ENCODE data around the gene PPP3R2. TPM values are rescaled to one million over a fixed set of nuclear protein-coding genes. Genes with fewer than 3 reads are reported as not detected.
"Not testable (repeated sequence)": the region's sequence is repeated elsewhere in the genome, so short reads cannot be mapped to it uniquely, and the experiment has no call there.

The PPP3R2 gene
- total RNA-seq, 1 experiment from 2014 or later: not detected

GRCh38 chr9:101590074-101590473, 4.7 kb downstream of the PPP3R2 start:
- peak; percentile 85 for DNase-seq (ENCODE audit: low read depth)

- DNase-seq (ENCODE audit: low read depth): no peak
These were observed 7.3 kb downstream of the PPP3R2 start for GRCh38 chr9:101587332-101588043.

GRCh38 chr9:101586651-101587050, 8.1 kb downstream of the PPP3R2 start:
- peak; percentile 60 for DNase-seq (ENCODE audit: low read depth)

DNA sequence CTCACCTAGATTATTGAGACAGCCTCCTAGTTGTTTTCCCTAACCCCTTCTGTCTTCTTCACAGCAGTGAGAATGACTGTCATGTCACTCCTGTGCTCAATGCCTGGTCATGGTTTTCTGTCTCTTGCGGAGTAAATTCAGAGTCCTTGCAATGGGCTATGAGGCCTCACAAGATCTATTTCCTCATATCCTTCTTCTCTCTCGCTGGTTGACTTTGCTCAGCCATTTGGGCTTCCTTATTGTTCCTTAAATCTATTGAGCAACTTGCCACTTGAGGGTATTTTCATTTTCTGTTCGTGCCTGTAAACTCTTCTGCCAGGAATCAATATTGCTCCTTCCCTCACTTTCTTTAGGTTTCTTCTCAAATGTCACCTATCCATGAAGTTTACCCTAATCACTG, 9.0 kb downstream of the PPP3R2 start:
- DNase-seq (ENCODE audit: low read depth): no peak

DNA sequence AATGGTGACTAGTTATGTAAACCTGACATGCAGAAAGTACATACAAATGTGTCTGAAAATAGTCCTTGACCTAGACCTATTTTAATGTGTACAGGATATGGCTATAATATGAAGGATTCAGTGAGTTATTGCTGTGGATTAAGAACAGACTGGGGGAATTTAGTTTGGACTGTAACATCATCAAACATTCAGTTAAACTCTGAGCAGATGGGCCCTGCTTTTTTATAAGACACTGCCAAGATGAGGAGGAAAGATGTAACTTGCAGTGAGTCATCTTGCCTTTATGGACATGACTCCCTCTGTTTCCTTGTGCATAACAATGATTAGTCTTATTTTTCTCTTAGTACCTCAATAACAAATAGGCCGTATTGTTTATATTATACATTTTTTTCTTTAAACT, 12.2 kb downstream of the PPP3R2 start:
- DNase-seq (ENCODE audit: low read depth): peak; percentile 73

- no peak for DNase-seq (ENCODE audit: low read depth)
These were observed 14.8 kb downstream of the PPP3R2 start for GRCh38 chr9:101579711-101580545.

- peak; percentile 81 for DNase-seq (ENCODE audit: low read depth)
These were observed 16.4 kb downstream of the PPP3R2 start for GRCh38 chr9:101578378-101578777.

- no peak for DNase-seq (ENCODE audit: low read depth)
These were observed 19.9 kb downstream of the PPP3R2 start for GRCh38 chr9:101574731-101575333.

GRCh38 chr9:101572316-101572715, 22.5 kb downstream of the PPP3R2 start:
- DNase-seq (ENCODE audit: low read depth): no peak

DNA sequence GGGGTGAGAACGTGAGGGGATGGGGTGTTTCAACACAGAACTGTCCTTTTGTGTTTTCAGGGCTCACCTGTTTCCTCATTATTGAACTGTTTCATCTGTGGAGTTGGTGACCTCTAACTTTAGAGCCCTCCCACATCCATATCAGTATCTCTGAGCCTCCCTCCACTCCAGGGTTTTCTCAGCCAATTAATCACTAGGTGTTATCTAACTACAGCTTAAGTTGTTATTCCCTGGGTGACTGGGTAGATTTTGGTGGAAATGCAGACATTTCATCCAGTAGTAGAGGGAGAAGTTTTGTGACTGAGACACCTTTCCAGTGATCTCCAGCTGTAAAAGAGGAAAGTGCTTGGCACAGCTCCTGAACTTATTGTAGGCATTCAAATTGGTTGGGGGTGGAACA, 23.7 kb downstream of the PPP3R2 start:
- DNase-seq (ENCODE audit: low read depth): no peak

DNA sequence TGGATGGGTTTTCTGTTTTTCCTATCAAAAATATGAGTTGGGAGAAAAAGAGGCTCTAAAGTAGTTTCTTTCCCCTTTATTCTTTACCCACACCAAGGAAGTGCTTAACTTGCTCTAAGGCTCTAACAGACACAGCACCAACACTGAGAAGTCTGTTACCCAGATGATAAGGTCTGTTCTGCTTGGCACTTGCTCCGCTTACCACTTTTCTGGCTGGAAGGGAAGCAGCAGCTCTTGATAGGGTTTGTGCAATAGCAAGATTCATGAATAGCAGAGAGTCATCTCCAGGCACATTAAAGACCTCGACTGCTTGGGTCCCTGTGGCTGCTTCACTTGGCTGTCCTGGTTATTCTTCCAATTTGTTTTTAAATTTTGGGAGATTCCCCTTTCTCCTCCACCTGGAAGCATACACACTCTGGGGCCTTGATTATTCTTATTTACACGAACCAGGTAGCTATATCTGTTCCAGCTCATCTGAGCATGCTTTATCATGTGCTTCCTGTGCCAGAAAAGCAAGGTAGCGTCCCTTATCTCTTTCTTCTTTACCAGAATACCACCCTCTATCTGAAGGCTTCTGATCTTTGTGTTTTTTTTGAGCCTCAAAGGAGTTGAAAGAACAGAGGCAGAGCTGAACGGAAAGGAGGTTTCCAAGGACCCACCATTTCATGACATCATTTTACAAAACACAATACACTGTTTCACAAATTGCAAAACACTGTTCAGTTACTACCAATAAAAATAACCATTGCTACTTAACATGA, 24.8 kb downstream of the PPP3R2 start:
- no peak for DNase-seq (ENCODE audit: low read depth)

DNA sequence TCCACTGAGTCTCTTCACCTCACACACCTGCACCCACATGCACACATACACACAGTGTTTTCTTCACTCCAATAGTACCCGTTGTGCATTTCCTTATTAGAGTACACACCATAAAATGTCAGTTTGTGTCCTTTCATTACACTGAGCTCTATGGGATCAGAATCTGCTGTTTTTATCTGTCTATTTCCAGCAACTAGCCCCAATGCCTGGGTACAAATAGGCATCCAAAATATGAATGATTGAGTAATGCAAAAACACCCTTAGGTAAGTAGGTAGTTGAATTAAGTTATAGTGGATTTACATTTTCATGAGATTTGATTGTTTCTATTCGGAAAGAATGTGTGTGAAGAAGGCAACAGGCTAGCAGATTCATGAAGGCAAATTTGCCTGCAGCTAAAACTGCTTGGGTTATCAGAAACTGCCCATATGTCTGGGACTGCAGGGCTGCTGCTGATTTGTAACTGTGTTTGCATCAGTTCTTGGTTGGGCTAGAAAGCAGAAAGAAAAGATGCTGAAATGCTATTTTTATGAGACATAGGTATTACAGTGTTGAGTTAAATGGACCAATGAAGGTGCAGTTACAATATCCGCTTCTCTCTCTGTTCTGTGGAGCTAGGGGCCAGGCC, 26.9 kb downstream of the PPP3R2 start:
- no peak for DNase-seq (ENCODE audit: low read depth)

DNA sequence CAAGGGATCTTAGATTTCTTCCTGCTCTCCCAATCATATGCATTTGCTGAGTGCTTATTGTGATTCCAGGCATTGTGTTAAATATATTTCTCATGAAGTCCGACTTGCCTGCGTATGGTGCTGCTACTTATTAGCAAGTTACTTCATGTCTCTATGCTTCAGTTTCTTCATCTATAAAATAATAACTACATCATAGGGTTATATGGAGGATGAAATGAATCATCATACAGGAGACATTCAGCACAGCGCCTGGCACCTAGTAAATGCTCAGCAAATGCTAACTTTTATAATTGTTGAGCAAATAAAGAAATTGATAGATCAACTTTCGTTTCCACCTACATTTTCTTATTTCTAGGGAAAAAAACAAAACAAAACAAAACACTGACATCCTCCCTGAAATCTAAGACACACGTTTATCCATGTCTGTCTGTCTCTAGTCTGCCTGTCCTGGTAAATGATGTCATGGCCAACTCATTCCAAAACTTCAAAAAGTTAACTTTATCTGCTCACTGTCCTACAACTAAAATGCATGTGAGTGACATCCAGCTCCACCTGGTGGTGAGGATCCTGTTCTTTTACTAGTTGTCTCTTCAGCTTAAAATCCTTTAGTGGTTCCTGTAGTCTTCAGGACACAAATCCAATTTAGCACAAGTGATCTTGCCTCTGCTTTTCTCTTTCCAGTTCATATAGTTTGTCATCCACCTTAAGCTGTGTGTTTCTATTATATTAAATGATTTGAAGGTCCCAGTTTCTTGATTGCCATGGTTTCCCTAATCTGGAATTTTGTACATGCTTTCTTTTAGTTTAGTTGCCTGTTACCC, 27.7 kb downstream of the PPP3R2 start:
- DNase-seq (ENCODE audit: low read depth): peak; percentile 49

DNA sequence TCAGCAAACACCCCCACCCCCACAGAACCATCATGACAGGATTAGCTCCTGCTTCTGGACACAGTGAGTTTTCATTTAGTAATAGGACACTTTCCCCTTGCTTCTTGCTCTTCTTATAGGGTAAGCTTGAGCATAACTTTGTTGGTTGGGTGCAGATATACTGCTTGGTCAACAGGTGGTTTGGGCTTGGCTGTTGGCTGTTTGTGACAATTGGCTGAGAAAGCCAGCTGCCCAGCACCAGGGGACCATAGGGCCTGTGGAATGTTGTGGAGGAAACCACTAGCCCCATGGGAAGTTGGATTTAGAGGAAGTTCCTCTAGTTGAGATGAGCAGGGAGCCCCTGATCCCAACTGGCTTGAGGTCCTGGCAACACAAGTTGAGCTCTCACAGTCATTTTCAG, 30.5 kb downstream of the PPP3R2 start:
- DNase-seq (ENCODE audit: low read depth): no peak

DNA sequence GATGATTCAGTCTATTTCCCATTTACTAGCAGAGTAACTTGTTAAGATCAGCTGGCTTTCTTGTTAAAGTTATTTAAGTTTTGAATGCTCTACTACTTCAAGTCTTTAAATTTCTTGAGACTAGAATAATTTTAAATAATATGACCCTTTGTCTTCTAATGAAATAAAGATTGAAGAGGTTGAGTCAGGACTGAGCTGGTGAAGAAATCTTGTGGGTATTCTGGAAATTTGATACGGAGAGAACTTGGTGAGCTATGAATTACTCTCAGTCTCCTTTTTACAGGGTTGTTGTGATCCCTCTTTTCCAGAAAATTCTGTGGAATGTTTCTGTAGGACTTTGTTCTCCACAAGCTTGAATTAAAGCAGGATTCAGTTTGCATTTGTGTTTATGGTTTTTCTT, 31.8 kb downstream of the PPP3R2 start:
- DNase-seq (ENCODE audit: low read depth): peak; percentile 4

GRCh38 chr9:101561740-101562139, 33.0 kb downstream of the PPP3R2 start:
- no peak for DNase-seq (ENCODE audit: low read depth)

DNA sequence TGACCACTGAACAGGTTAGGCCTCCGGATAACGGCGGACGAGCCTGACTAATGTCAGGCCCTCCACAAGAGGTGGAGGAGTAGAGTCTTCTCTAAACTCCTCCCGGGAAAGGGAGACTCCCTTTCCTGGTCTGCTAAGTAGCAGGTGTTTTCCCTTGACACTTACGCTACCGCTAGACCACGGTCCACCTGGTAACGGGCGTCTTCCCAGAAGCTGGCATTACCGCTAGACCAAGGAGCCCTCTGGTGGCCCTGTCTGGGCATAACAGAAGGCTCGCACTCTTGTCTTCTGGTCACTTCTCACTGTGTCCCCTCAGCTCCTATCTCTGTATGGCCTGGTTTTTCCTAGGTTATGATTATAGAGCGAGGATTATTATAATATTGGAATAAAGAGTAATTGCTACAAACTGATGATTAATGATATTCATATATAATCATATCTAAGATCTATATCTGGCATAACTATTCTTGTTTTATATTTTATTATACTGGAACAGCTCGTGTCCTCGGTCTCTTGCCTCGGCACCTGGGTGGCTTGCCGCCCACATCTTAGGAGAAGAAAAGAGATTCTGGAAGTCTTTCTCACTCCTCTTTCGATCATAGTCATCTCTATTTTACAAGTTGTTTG, 45.2 kb downstream of the PPP3R2 start:
- DNase-seq (ENCODE audit: low read depth): not testable (repeated sequence)

DNA sequence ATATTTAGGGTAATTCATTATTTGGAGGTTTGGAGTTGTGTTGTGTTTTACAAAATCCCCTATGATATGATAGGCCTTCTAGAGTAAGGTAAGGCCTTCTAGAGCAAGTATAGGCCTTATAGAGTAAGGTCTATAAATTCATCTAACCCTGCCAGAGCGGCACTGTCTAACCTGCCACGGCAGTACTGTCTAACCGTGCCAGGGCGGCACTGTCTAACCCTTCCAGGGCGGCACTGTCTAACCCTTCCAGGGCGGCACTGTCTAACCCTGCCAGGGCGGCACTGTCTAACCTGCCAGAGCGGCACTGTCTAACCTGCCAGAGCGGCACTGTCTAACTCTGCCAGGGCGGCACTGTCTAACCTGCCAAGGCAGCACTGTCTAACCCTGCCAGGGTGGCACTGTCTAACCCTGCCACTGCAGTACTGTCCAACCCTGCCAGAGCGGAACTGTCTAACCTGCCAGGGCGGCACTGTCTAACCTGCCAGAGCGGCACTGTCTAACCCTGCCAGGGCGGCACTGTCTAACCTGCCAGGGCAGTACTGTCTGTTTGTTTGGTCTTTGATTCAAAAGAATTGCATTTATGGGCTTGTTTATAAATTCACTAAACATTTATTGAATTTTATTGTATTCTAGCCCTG, 51.6 kb downstream of the PPP3R2 start:
- DNase-seq (ENCODE audit: low read depth): no peak
